H1 (cell line): Measurements from ENCODE around the gene TMEM258.

Experiments used
- EP300 ChIP-seq, 2 experiments: IDR thresholded peaks; 1 replicate in 1 of 2; 2 replicates in 1 of 2; pipeline ENCODE4 v1.6.1; 2011 to 2012; ENCODE audit warnings: low read depth in 2 of 2, low read length in 2 of 2, mild to moderate bottlenecking in 2 of 2, borderline replicate concordance in 1 of 2, inconsistent platforms in 1 of 2, moderate library complexity in 1 of 2
- EZH2 ChIP-seq: fragments of 200-600 bp; sonication (generic); IDR thresholded peaks from 2 replicates; pipeline ENCODE4 v1.7.1; 2012; ENCODE audit warnings: low read depth, mild to moderate bottlenecking, moderate library complexity, low read length, inconsistent platforms; ENCODE audit not compliant: severe bottlenecking
- POLR2AphosphoS5 ChIP-seq: IDR thresholded peaks from 2 replicates; pipeline ENCODE4 v1.6.1; 2011; ENCODE audit warnings: low read depth, low read length
- TF ChIP-seq, protein P1 (sequence below), 3 experiments: IDR thresholded peaks; 1 replicate in 2 of 3; 2 replicates in 1 of 3; pipeline versions ENCODE4 v1.5.1 to v1.6.1; 2011; ENCODE audit warnings: low read length in 3 of 3, mild to moderate bottlenecking in 3 of 3, inconsistent platforms in 2 of 3, low read depth in 1 of 3, moderate library complexity in 1 of 3; ENCODE audit not compliant: insufficient read depth in 1 of 3; ENCODE audit errors: control extremely low read depth in 1 of 3

DNA sequence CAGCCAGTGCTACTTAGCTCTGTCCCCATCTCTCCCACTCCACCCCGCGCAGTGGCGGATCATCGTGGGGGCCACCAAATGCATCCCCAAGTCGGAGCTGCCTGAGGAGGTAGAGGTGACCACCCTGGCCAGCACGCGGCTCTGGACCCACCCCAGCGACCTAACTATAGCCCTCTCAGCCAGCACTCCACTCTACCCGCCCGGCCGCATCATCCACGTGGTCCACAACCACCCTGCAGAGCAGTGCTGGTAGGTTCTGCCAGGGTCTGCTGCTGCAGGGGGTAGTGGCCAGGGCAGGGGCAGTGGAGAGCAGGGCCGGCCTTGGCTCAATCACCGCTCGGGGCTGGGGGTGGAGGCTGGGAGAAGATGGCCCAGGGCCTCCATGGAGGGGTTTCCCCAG is 53.0 kb downstream of the TMEM258 start:
- TF ChIP-seq, protein P1, sequence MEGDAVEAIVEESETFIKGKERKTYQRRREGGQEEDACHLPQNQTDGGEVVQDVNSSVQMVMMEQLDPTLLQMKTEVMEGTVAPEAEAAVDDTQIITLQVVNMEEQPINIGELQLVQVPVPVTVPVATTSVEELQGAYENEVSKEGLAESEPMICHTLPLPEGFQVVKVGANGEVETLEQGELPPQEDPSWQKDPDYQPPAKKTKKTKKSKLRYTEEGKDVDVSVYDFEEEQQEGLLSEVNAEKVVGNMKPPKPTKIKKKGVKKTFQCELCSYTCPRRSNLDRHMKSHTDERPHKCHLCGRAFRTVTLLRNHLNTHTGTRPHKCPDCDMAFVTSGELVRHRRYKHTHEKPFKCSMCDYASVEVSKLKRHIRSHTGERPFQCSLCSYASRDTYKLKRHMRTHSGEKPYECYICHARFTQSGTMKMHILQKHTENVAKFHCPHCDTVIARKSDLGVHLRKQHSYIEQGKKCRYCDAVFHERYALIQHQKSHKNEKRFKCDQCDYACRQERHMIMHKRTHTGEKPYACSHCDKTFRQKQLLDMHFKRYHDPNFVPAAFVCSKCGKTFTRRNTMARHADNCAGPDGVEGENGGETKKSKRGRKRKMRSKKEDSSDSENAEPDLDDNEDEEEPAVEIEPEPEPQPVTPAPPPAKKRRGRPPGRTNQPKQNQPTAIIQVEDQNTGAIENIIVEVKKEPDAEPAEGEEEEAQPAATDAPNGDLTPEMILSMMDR (IDR thresholded peaks at IDR 0.05; ENCODE audit: control extremely low read depth in 1 of 3, insufficient read depth in 1 of 3, low read depth in 1 of 3, low read length in 3 of 3) = no peak
- TF ChIP-seq POLR2AphosphoS5 = no peak
- TF ChIP-seq EZH2 = no peak
- no peak for TF ChIP-seq EP300 (IDR thresholded peaks at IDR 0.05; ENCODE audit: borderline replicate concordance in 1 of 2, low read depth in 2 of 2, low read length in 2 of 2)
